Measurements from ENCODE around the gene WLS.

DNA sequence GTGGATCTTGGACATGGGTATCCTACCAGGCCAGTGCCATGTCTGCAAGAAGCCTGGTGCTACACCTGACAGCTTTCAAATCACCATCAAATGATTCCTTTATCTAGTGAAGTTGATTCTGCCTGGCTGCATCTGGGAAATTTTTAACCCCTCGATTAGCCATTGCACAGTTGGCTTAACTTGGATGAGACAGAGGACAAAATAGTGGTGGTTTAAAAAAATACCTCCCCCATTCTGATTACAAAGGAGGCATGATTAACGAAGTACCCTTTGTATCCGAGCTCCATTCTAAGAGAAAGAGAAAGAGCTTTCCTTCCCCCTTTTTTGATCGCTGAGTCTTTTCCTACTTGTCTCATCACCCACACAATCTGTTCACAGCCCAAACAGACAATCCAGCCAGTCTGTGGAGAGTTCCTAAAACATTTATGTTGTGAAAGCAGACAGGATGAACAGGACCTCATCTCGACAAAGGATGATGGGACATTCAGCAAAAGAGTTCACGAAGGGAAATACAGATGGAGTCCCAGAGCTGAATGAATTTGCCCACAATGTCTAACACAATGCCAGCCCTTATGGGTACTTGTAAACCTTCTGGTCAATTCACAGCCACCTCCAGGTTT lies 20.5 kb downstream of the WLS start:
- TF ChIP-seq POLR2A (IDR thresholded peaks at IDR 0.05; ENCODE audit: low read length) (no peak), GATA1 (IDR thresholded peaks at IDR 0.05; ENCODE audit: low read depth, low read length) (no peak)
